NAMALWA (cell line): ENCODE results near the gene C12orf60.

ENCODE experiments used
- DNase-seq: peaks from one replicate; pipeline ENCODE4 v3.0.0-alpha.2; 2015; ENCODE audit warnings: low spot score

The C12orf60 gene

DNA sequence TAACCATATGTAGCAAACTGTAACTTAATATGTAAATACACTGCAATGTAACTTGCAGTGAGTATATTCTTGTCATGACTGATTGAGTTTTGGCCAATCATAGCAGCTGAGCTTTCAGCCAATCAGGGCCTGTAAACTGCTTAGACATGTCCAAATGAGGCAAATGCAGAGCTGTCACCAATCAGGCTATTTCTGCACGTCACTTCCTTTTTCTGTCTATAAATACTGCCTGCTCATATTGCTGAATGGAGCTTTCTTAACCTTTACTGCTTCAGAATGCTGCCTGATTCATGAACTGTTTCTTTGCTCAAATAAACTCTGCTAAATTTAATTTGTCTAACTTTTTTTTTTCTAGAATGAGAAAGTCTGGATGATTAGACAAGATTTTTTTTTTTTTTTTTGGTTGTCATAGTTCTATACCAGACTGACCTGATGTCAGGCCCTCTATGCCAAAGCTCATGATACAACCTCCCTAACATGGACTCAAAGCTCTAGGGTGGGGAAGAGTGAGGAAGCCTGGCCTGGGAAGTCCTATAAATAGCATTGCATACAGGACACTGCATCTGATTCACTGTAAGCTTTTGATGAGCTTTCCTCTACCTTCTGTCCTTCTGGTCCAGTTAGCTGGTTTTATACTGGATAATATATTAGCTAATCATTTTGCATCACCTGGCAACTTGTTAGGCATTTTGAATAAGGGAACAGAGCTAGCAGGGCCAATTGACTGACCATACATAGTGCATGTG is 70.1 kb downstream of the C12orf60 start:
- peak; percentile 57 for DNase-seq
